ENCODE data around the gene LRRC75A.
"Not testable (repeated sequence)": the region's sequence is repeated elsewhere in the genome, so short reads cannot be mapped to it uniquely, and the experiment has no call there.

Gene LRRC75A

GRCh38 chr17:16407911-16408588 is 83.9 kb downstream of the LRRC75A start:
- no peak for DNase-seq (ENCODE audit: low spot score)
- no peak for FAIRE-seq

- DNase-seq (ENCODE audit: low spot score) (no peak), FAIRE-seq (no peak)
These were observed 85.0 kb downstream of the LRRC75A start for GRCh38 chr17:16406742-16407674.

GRCh38 chr17:16403847-16404246 is 88.1 kb downstream of the LRRC75A start:
- not testable (repeated sequence) for FAIRE-seq; DNase-seq (ENCODE audit: low spot score)

- DNase-seq (ENCODE audit: low spot score) = no peak
- FAIRE-seq = no peak
These were observed 93.4 kb downstream of the LRRC75A start for GRCh38 chr17:16398270-16399267.

- not testable (repeated sequence) for DNase-seq (ENCODE audit: low spot score); FAIRE-seq
These were observed 95.3 kb downstream of the LRRC75A start for GRCh38 chr17:16396693-16397092.

- DNase-seq (ENCODE audit: low spot score); FAIRE-seq: not testable (repeated sequence)
These were observed 96.1 kb downstream of the LRRC75A start for GRCh38 chr17:16395887-16396286.

GRCh38 chr17:16392491-16392890 is 99.5 kb downstream of the LRRC75A start:
- not testable (repeated sequence) for DNase-seq (ENCODE audit: low spot score); FAIRE-seq
